Cerebellar nuclear complex (tissue), 1 donor: ENCODE data around the gene CUL9.
A peak's percentile ranks its signal among the peaks of the same experiment; 100 is the strongest.

Experiments
- DNase-seq, 2 experiments: peaks; one replicate each; lab custom pipeline; 2025; lab: John Stamatoyannopoulos, UW

The CUL9 gene

GRCh38 chr6:43173591-43174262 lies 8.3 kb upstream of the CUL9 start:
- no peak for DNase-seq

GRCh38 chr6:43174263-43175112 lies 7.5 kb upstream of the CUL9 start:
- peak; percentile 93 to 96 for DNase-seq

GRCh38 chr6:43175676-43176422 lies 6.1 kb upstream of the CUL9 start:
- DNase-seq: no peak

- DNase-seq: no peak
Observed at GRCh38 chr6:43176423-43176786, 5.6 kb upstream of the CUL9 start.

- DNase-seq: no peak
Observed at GRCh38 chr6:43178150-43178549, 3.8 kb upstream of the CUL9 start.

- no peak for DNase-seq
Observed at GRCh38 chr6:43178951-43179830, 2.8 kb upstream of the CUL9 start.

GRCh38 chr6:43180058-43180457 lies 1.9 kb upstream of the CUL9 start:
- no peak for DNase-seq

GRCh38 chr6:43180985-43181384 lies 1.0 kb upstream of the CUL9 start:
- DNase-seq: no peak

- DNase-seq: no peak
Observed at GRCh38 chr6:43181621-43181941, 415 bp upstream of the CUL9 start.

GRCh38 chr6:43183441-43183840 lies 1.4 kb downstream of the CUL9 start:
- DNase-seq: no peak

GRCh38 chr6:43184268-43184985 lies 2.4 kb downstream of the CUL9 start:
- no peak for DNase-seq

GRCh38 chr6:43185391-43185985 lies 3.5 kb downstream of the CUL9 start:
- DNase-seq: no peak

GRCh38 chr6:43186019-43186418 lies 4.0 kb downstream of the CUL9 start:
- DNase-seq: no peak

- no peak for DNase-seq
Observed at GRCh38 chr6:43186706-43187105, 4.7 kb downstream of the CUL9 start.

GRCh38 chr6:43187821-43188220 lies 5.8 kb downstream of the CUL9 start:
- no peak for DNase-seq

- DNase-seq: no peak
Observed at GRCh38 chr6:43188426-43188825, 6.4 kb downstream of the CUL9 start.

- no peak for DNase-seq
Observed at GRCh38 chr6:43189776-43190304, 7.8 kb downstream of the CUL9 start.

- no peak for DNase-seq
Observed at GRCh38 chr6:43192911-43193310, 10.9 kb downstream of the CUL9 start.

- DNase-seq: no peak
Observed at GRCh38 chr6:43193929-43194328, 11.9 kb downstream of the CUL9 start.

- no peak for DNase-seq
Observed at GRCh38 chr6:43196337-43196736, 14.3 kb downstream of the CUL9 start.

GRCh38 chr6:43199912-43200311 lies 17.9 kb downstream of the CUL9 start:
- no peak for DNase-seq
